Neutrophil (primary cell): ENCODE results near the gene PDE1C.

ENCODE experiments used
- H3K27ac ChIP-seq: fragments of 200-600 bp; sonication (generic); 2 replicates; pipeline ENCODE4 v1.5.1; 2016; ENCODE audit warnings: mild to moderate bottlenecking, moderate library complexity
- H3K27me3 ChIP-seq: fragments of 200-600 bp; sonication (generic); 2 replicates; pipeline ENCODE4 v1.6.0; 2016; ENCODE audit warnings: mild to moderate bottlenecking
- H3K36me3 ChIP-seq: fragments of 200-600 bp; sonication (generic); 2 replicates; pipeline ENCODE4 v1.5.1; 2017
- H3K4me1 ChIP-seq, 2 experiments: fragments of 200-600 bp in 1 of 2; sonication (generic) in 1 of 2; 1 replicate in 1 of 2; 2 replicates in 1 of 2; pipeline versions ENCODE4 v1.5.1 to v1.6.1; 2013 to 2016; ENCODE audit warnings: low read depth in 1 of 2, low read length in 1 of 2, mild to moderate bottlenecking in 1 of 2, moderate library complexity in 1 of 2; ENCODE audit not compliant: control insufficient read depth in 1 of 2, insufficient read depth in 1 of 2
- H3K4me3 ChIP-seq, 2 experiments: fragments of 200-600 bp in 1 of 2; sonication (generic) in 1 of 2; 1 replicate in 1 of 2; 2 replicates in 1 of 2; pipeline ENCODE4 v1.5.1; 2013 to 2016; ENCODE audit warnings: low read depth in 1 of 2, low read length in 1 of 2, mild to moderate bottlenecking in 1 of 2, moderate library complexity in 1 of 2
- H3K9me3 ChIP-seq: fragments of 200-600 bp; sonication (generic); 2 replicates; pipeline ENCODE4 v1.5.1; 2016
- TF ChIP-seq, protein P1 (sequence below): fragments of 200-600 bp; sonication (generic); IDR thresholded peaks from 2 replicates; pipeline ENCODE4 v1.5.1; 2016; ENCODE audit warnings: antibody characterized with exemption

The PDE1C gene

DNA sequence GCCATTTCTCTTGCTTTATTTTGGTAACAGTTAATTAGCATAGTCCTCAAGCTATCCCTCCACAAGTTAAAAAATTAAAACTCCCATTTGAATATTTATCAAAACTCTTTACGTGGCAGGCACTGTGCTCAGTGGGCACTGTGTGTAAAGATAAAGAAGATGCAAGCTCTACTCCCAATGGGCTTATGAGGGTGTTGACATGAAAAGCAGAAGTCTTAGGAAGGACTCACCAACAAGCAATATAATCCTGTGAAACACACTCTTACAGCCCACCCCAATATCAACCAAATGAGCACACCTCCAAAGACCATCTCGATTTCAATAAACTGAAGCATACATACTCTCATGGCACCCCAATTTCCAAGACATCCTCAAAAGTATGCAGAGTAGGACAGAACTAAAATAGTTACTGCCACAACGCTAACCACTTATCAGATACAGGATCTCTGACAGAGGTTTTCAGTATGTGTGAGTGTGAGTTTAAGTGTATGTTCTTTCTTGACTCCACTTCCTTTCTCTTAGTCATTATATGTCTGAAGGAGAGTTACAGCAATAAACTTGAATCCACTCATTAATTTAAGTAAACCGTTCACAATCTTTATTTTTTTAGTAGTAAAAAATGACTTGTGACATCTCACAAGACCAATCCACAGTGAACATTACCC, 120.0 kb downstream of the PDE1C start:
- no peaks in the 10 kb centered on the region for H3K36me3 ChIP-seq
- no peaks in the 10 kb centered on the region for H3K4me1 ChIP-seq
- TF ChIP-seq, protein P1, sequence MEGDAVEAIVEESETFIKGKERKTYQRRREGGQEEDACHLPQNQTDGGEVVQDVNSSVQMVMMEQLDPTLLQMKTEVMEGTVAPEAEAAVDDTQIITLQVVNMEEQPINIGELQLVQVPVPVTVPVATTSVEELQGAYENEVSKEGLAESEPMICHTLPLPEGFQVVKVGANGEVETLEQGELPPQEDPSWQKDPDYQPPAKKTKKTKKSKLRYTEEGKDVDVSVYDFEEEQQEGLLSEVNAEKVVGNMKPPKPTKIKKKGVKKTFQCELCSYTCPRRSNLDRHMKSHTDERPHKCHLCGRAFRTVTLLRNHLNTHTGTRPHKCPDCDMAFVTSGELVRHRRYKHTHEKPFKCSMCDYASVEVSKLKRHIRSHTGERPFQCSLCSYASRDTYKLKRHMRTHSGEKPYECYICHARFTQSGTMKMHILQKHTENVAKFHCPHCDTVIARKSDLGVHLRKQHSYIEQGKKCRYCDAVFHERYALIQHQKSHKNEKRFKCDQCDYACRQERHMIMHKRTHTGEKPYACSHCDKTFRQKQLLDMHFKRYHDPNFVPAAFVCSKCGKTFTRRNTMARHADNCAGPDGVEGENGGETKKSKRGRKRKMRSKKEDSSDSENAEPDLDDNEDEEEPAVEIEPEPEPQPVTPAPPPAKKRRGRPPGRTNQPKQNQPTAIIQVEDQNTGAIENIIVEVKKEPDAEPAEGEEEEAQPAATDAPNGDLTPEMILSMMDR: no peak
- H3K27ac ChIP-seq: no peak overlapping the region
- no peaks in the 10 kb centered on the region for H3K27me3 ChIP-seq
- no peaks in the 10 kb centered on the region for H3K9me3 ChIP-seq
- no peak overlapping the region for H3K4me3 ChIP-seq

DNA sequence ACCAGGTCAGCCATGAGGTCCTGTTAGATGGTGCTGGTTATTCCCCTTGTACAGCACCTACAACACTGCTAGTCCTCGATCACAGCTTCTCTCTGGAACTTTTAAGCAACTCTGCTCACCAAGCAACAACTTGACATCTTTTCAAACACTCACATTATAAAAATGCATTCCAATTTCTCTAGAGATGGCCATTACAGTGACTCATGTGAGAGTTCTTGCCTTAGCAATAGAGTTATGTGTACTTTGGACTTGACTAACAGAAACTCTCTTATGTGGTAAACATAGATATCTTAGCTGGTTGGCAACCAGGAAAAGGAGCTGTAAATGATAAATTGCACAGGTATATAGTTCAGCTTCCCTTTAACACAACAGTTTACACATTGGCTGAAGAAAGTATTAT, 122.2 kb downstream of the PDE1C start:
- Histone ChIP-seq H3K36me3 (no peaks in the 10 kb centered on the region), H3K4me3 (no peak overlapping the region), H3K4me1 (no peaks in the 10 kb centered on the region), H3K27ac (no peak overlapping the region), H3K9me3 (no peaks in the 10 kb centered on the region), H3K27me3 (no peaks in the 10 kb centered on the region)
- TF ChIP-seq, protein P1: no peak

DNA sequence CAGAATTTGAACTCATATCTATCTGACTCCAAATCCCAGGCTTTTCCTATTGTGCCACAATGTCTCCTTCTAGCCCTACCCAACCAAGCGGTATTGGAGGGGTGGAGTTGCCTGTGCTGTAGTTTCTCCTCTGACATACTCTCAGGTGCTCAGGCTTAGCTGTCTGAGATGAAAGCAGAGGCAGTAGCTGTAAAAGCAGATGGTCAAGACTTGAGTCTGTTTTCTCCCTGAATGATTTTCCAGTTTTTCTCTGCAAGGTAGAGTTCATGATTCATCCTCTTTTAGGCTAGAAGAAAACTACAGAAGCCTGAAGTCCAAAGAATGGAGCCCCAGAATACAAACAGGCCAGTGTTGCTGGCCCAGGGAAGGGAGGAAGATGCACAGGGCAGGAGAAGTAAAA, 130.0 kb downstream of the PDE1C start:
- Histone ChIP-seq H3K27ac (no peak overlapping the region), H3K36me3 (no peaks in the 10 kb centered on the region), H3K4me1 (no peaks in the 10 kb centered on the region), H3K4me3 (no peak overlapping the region), H3K27me3 (no peaks in the 10 kb centered on the region), H3K9me3 (no peaks in the 10 kb centered on the region)
- TF ChIP-seq, protein P1: no peak

DNA sequence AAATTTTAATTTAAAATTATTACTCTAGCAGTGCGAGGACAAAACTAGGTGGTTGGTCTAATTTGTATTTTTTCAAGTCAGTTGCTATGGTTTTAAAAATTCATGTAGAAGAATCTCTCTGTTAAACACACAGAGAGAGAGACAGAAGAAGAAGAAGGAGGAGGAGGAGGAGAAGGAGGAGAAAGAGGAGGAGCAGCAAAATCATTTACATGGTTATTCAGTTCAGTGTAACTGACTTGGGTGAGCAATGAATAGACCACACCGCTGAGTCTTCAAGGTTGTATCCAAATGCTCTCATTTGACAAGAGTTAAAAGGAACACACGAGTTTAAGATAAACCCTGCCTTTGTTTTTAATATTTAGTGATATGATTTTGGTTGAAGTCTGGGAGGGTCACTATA, 131.1 kb downstream of the PDE1C start:
- Histone ChIP-seq H3K36me3 (no peaks in the 10 kb centered on the region), H3K4me3 (no peak overlapping the region), H3K9me3 (no peaks in the 10 kb centered on the region), H3K4me1 (no peaks in the 10 kb centered on the region), H3K27me3 (no peaks in the 10 kb centered on the region), H3K27ac (no peak overlapping the region)
- TF ChIP-seq, protein P1: no peak

DNA sequence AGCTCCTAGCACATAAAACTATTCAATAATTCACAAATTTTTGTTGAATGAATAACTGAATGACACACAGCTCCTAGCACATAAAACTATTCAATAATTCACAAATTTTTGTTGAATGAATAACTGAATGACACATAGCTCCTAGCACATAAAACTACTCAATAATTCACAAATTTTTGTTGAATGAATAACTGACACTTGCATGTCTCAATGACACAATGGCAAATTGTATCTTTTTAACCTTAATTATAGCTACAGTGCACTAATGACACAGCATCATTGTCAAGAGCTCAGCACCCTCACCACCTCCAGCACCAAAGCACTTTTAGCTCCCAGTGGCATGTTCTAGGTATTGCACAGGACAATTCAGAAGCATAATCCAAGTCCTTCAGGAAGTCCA, 131.6 kb downstream of the PDE1C start:
- Histone ChIP-seq H3K36me3 (no peaks in the 10 kb centered on the region), H3K9me3 (no peaks in the 10 kb centered on the region), H3K27ac (no peak overlapping the region), H3K4me1 (no peaks in the 10 kb centered on the region), H3K4me3 (no peak overlapping the region), H3K27me3 (no peaks in the 10 kb centered on the region)
- TF ChIP-seq, protein P1: no peak
